H1 (cell line): Measurements from ENCODE around the gene ZNF837. TPM values are rescaled to one million over a fixed set of nuclear protein-coding genes. Genes with fewer than 3 reads are reported as not detected.

ENCODE experiments used
- CTCF ChIA-PET: fragments of 300-600 bp; sonication (Branson Sonifier 250); formaldehyde crosslinking; loops from one replicate; lab custom pipeline; 2021; ENCODE audit not compliant: partially characterized antibody; lab: Charles Lee
- POLR2A ChIA-PET: fragments of 300-600 bp; sonication (Branson Sonifier 250); formaldehyde crosslinking; loops from one replicate; lab custom pipeline; 2021; ENCODE audit warnings: inconsistent platforms; ENCODE audit not compliant: partially characterized antibody; lab: Charles Lee
- DNase-seq, 2 experiments: peaks; one replicate each; pipeline versions ENCODE4 v3.0.0 to v3.0.0-alpha.2; 2010 to 2022; ENCODE audit warnings: low spot score in 2 of 2, low read depth in 1 of 2, mixed read lengths in 1 of 2
- FAIRE-seq: peaks from 2 replicates; lab custom pipeline; 2011; peaks lifted over from hg19 to GRCh38; lab: Jason Lieb, UNC
- H2AFZ ChIP-seq: 2 replicates; pipeline ENCODE4 v1.8.1; 2012; ENCODE audit warnings: low read length, inconsistent platforms
- H2AK5ac ChIP-seq: 2 replicates; pipeline ENCODE4 v1.6.1; 2013; ENCODE audit warnings: low read depth, low read length
- H2BK120ac ChIP-seq: replicated peaks from 2 replicates; pipeline ENCODE3; 2013; ENCODE audit warnings: low read depth, low read length, inconsistent platforms
- H2BK12ac ChIP-seq: 2 replicates; pipeline ENCODE4 v1.6.1; 2013; ENCODE audit warnings: low read depth, low read length
- H2BK15ac ChIP-seq: 2 replicates; pipeline ENCODE4 v1.6.1; 2013; ENCODE audit warnings: low read length
- H2BK20ac ChIP-seq: 2 replicates; pipeline ENCODE4 v1.6.1; 2013; ENCODE audit warnings: low read length
- H2BK5ac ChIP-seq: 2 replicates; pipeline ENCODE4 v1.6.1; 2013; ENCODE audit warnings: low read depth, low read length
- H3K14ac ChIP-seq: 2 replicates; pipeline ENCODE4 v1.6.1; 2013; ENCODE audit warnings: inconsistent platforms; ENCODE audit not compliant: insufficient read length
- H3K18ac ChIP-seq: 2 replicates; pipeline ENCODE4 v1.6.1; 2013; ENCODE audit warnings: low read length; ENCODE audit errors: extremely low read depth
- H3K23ac ChIP-seq: 2 replicates; pipeline ENCODE4 v1.6.1; 2013; ENCODE audit warnings: inconsistent platforms; ENCODE audit not compliant: insufficient read length
- H3K23me2 ChIP-seq: 2 replicates; pipeline ENCODE4 v1.6.1; 2013; ENCODE audit warnings: low read depth, low read length
- H3K27ac ChIP-seq: 2 replicates; pipeline ENCODE4 v1.6.1; 2011; ENCODE audit warnings: low read depth, low read length, inconsistent platforms
- H3K27me3 ChIP-seq, 4 experiments: replicated peaks in 1 of 4; 1 replicate in 1 of 4; 2 replicates in 3 of 4; pipeline versions ENCODE4 v1.6.1 to v1.8.1; 2011 to 2013; ENCODE audit warnings: low read length in 3 of 4, mild to moderate bottlenecking in 3 of 4, inconsistent platforms in 2 of 4, mixed read lengths in 2 of 4, moderate library complexity in 1 of 4; ENCODE audit not compliant: control insufficient read depth in 3 of 4, insufficient read depth in 3 of 4; ENCODE audit errors: extremely low read depth in 1 of 4
- H3K36me3 ChIP-seq, 4 experiments: 2 replicates each; pipeline versions ENCODE4 v1.6.1 to v1.8.1; 2011 to 2013; ENCODE audit warnings: mild to moderate bottlenecking in 4 of 4, low read length in 3 of 4, moderate library complexity in 2 of 4, control low read depth in 1 of 4, inconsistent platforms in 1 of 4; ENCODE audit not compliant: insufficient read depth in 4 of 4, control insufficient read depth in 2 of 4
- H3K4ac ChIP-seq: replicated peaks from 2 replicates; pipeline ENCODE3; 2013; ENCODE audit warnings: low read length, low read depth, mixed read lengths, inconsistent platforms; ENCODE audit not compliant: insufficient read length
- H3K4me1 ChIP-seq, 4 experiments: replicated peaks in 1 of 4; 1 replicate in 1 of 4; 2 replicates in 3 of 4; pipeline versions ENCODE4 v1.6.1 to v1.8.1; 2011 to 2013; ENCODE audit warnings: low read length in 3 of 4, inconsistent platforms in 2 of 4, mixed read lengths in 1 of 4; ENCODE audit not compliant: insufficient read depth in 4 of 4, control insufficient read depth in 3 of 4
- H3K4me2 ChIP-seq, 2 experiments: 2 replicates each; pipeline versions ENCODE4 v1.6.1 to v1.8.1; 2011 to 2013; ENCODE audit warnings: low read depth in 2 of 2, low read length in 2 of 2, control low read depth in 1 of 2, inconsistent platforms in 1 of 2, mild to moderate bottlenecking in 1 of 2; ENCODE audit not compliant: insufficient read depth in 1 of 2
- H3K4me3 ChIP-seq, 4 experiments: fragments of 200-600, 300-600 bp in 1 of 4; sonication (generic), shearing (Covaris generic), sonication (Bioruptor Twin) in 1 of 4; 2 replicates each; pipeline versions ENCODE4 v1.5.1 to v1.8.1; 2011 to 2016; ENCODE audit warnings: low read length in 4 of 4, low read depth in 3 of 4, control low read depth in 2 of 4, inconsistent platforms in 2 of 4, mild to moderate bottlenecking in 2 of 4, mixed read lengths in 1 of 4, moderate library complexity in 1 of 4; ENCODE audit not compliant: insufficient read depth in 2 of 4; ENCODE audit errors: extremely low read depth in 1 of 4
- H3K56ac ChIP-seq: replicated peaks from 2 replicates; pipeline ENCODE3; 2013; ENCODE audit warnings: low read depth, mild to moderate bottlenecking, mixed read lengths, low read length, inconsistent platforms; ENCODE audit not compliant: insufficient read length
- H3K79me1 ChIP-seq: 2 replicates; pipeline ENCODE4 v1.6.1; 2013; ENCODE audit warnings: low read depth, low read length, control low read depth
- H3K79me2 ChIP-seq, 2 experiments: 2 replicates each; pipeline versions ENCODE4 v1.6.1 to v1.8.1; 2012 to 2013; ENCODE audit warnings: low read length in 2 of 2, mild to moderate bottlenecking in 2 of 2, inconsistent platforms in 1 of 2; ENCODE audit not compliant: insufficient read depth in 2 of 2, control insufficient read depth in 1 of 2
- H3K9ac ChIP-seq, 4 experiments: replicated peaks in 1 of 4; 1 replicate in 1 of 4; 2 replicates in 3 of 4; pipeline versions ENCODE4 v1.6.1 to v1.8.1; 2011 to 2013; ENCODE audit warnings: low read depth in 3 of 4, low read length in 3 of 4, control low read depth in 2 of 4, mild to moderate bottlenecking in 2 of 4, moderate library complexity in 2 of 4, inconsistent platforms in 1 of 4; ENCODE audit errors: extremely low read depth in 1 of 4
- H3K9me3 ChIP-seq, 2 experiments: 2 replicates each; pipeline versions ENCODE4 v1.6.1 to v1.8.1; 2012 to 2013; ENCODE audit warnings: mild to moderate bottlenecking in 2 of 2, moderate library complexity in 2 of 2, control low read depth in 1 of 2, inconsistent platforms in 1 of 2, low read depth in 1 of 2, low read length in 1 of 2, mixed read lengths in 1 of 2; ENCODE audit not compliant: insufficient read depth in 2 of 2
- H4K20me1 ChIP-seq, 2 experiments: replicated peaks in 1 of 2; 2 replicates each; pipeline versions ENCODE3 to v1.8.1; 2011 to 2013; ENCODE audit warnings: inconsistent platforms in 2 of 2, low read length in 2 of 2, mild to moderate bottlenecking in 1 of 2; ENCODE audit not compliant: insufficient read depth in 2 of 2, control insufficient read depth in 1 of 2
- H4K5ac ChIP-seq: 2 replicates; pipeline ENCODE4 v1.6.1; 2013; ENCODE audit warnings: low read length, low read depth, mixed read lengths, inconsistent platforms; ENCODE audit not compliant: insufficient read length
- H4K8ac ChIP-seq: 2 replicates; pipeline ENCODE4 v1.8.0; 2013; ENCODE audit warnings: mild to moderate bottlenecking, moderate library complexity, low read length, inconsistent platforms; ENCODE audit not compliant: insufficient read depth; ENCODE audit errors: extremely low read depth
- H4K91ac ChIP-seq: replicated peaks from 2 replicates; pipeline ENCODE3; 2013; ENCODE audit warnings: low read length, mixed read lengths, inconsistent platforms; ENCODE audit not compliant: insufficient read length
- CBX5 ChIP-seq: fragments of 300-800, 300-1000 bp; sonication (generic); IDR thresholded peaks from 2 replicates; pipeline ENCODE4 v1.7.1; 2016; ENCODE audit warnings: antibody characterized with exemption, low read length, low read depth
- E2F6 ChIP-seq: IDR thresholded peaks from 2 replicates; pipeline ENCODE4 v1.6.1; 2012; ENCODE audit warnings: inconsistent platforms
- RBBP5 ChIP-seq: IDR thresholded peaks from 2 replicates; pipeline ENCODE4 v1.7.1; 2012; ENCODE audit warnings: low read depth, mild to moderate bottlenecking, inconsistent platforms, low read length, moderate library complexity, borderline replicate concordance
- SAP30 ChIP-seq: fragments of 300-600 bp; sonication (generic); IDR thresholded peaks from 2 replicates; pipeline ENCODE4 v1.7.1; 2012; ENCODE audit warnings: low read length, moderate library complexity, mild to moderate bottlenecking, inconsistent platforms; ENCODE audit not compliant: insufficient read depth, insufficient replicate concordance
- SUZ12 ChIP-seq: fragments of 200-600 bp; sonication (generic); IDR thresholded peaks from 2 replicates; pipeline ENCODE4 v1.6.1; 2012; ENCODE audit warnings: mild to moderate bottlenecking, inconsistent platforms, low read length, moderate library complexity, mixed read lengths
- WGBS, 2 experiments: shearing (Covaris generic) in 1 of 2; methylation state at CpG; one replicate each; pipeline versions ENCODE4 v1.1.6 to v1.1.7; 2013 to 2015; ENCODE audit warnings: low lambda C conversion rate in 2 of 2, mixed read lengths in 2 of 2, inconsistent platforms in 1 of 2, low coverage in 1 of 2, missing lambda C conversion rate in 1 of 2; ENCODE audit not compliant: insufficient replicate concordance in 2 of 2, insufficient coverage in 1 of 2, insufficient read length in 1 of 2; ENCODE audit errors: extremely low coverage in 1 of 2, missing lambda C conversion rate in 1 of 2; 5-methylcytosine and 5-hydroxymethylcytosine counted together
- polyA plus RNA-seq, 7 experiments: library from polyadenylated mRNA; depleted of rRNA in 3 of 7; stranded (reverse) in 5 of 7; unstranded in 2 of 7; fragments of >200 nt in 5 of 7; fragments of 200-250 nt in 2 of 7; gene quantifications; 1 replicate in 5 of 7; 2 replicates in 1 of 7; 4 replicates in 1 of 7; pipeline versions ENCODE4 v1.2.1 to v1.2.3, GENCODE V29; 2011 to 2013; ENCODE audit warnings: missing spikeins in 2 of 7, mixed read lengths in 2 of 7
- total RNA-seq: library from RNA; stranded (reverse); fragmentation: NEBNext Ultra II Directional; extraction: Animal tissue kit (Norgen Biotek cat#: 25700); gene quantifications from 2 replicates; pipeline ENCODE4 v1.2.1, GENCODE V29; 2021

Gene ZNF837
- total and polyA plus RNA-seq, 2 of the 8 experiments (the other 6 are each of a cell fraction or from before 2014, with no cell fraction given): 1.9 to 3.3 TPM

- Histone ChIP-seq H2BK15ac (0 out of 2 replicates have a peak overlapping the region, but pooled peaks have one; percentile 76), H3K27me3 (0 out of 7 replicates have a peak, but pooled peaks cover 0 to 3% (median 0%) of the 10 kb centered on the region in 4 experiments), H4K8ac (peak overlapping the region; percentile 6), H3K23me2 (peaks cover 12% of the 10 kb centered on the region), H3K18ac (peak overlapping the region; percentile 96), H3K9ac (peak overlapping the region; percentile 82 to 86 (median 84)), H2BK5ac (peak overlapping the region; percentile 66; the same call in 1 of the 2 replicates), H4K20me1 (peaks cover 0 to 7% of the 10 kb centered on the region in 2 experiments), H3K14ac (no peak overlapping the region), H3K23ac (no peak overlapping the region), H2BK12ac (no peak overlapping the region), H2BK20ac (no peak overlapping the region), H3K9me3 (no peaks in the 10 kb centered on the region), H4K91ac (no peak overlapping the region), H3K79me1 (peaks cover 11% of the 10 kb centered on the region), H3K4ac (peak overlapping the region; percentile 90), H4K5ac (peak overlapping the region; percentile 82), H2AK5ac (no peak overlapping the region), H2BK120ac (no peak overlapping the region), H3K56ac (no peak overlapping the region), H3K36me3 (no peaks in the 10 kb centered on the region), H3K27ac (peak overlapping the region; percentile 65; the same call in 1 of the 2 replicates), H3K4me3 (peak overlapping the region; percentile 72 to 98 (median 88)), H3K4me1 (no peaks in the 10 kb centered on the region), H3K79me2 (peaks cover 0 to 15% of the 10 kb centered on the region in 2 experiments; a peak in 2 of 4 replicates), H2AFZ (peak overlapping the region; percentile 76), H3K4me2 (peak overlapping the region; percentile 74 to 95)
- 11% methylated on average over 9 of the region's 9 CpGs; no CpG with 5 or more reads in 1 of the 2 experiments for WGBS, 2 experiments
- TF ChIP-seq SAP30 (no peak), RBBP5 (no peak), E2F6 (no peak), CBX5 (no peak), SUZ12 (no peak)
- ChIA-PET CTCF (interaction anchor here (0.7 to 1.2 kb wide), 3 partner anchors 12 to 20 kb away, joined by 3 to 4 read pairs (median 4); no protein-coding TSS in a partner anchor), POLR2A (interaction anchor here (0.6 to 2.1 kb wide), 29 partner anchors 9 to 227 kb away, joined by 3 to 20 read pairs (median 3); partner anchors contain the start of genes ERVK3-1, RPS5, TRIM28 and ZBTB45)
- DNase-seq (no peak), FAIRE-seq (no peak)
These were observed 54.3 kb downstream of the ZNF837 start for GRCh38 chr19:58326501-58326913.
